ENCODE results near the gene SLC7A1.

SLC7A1 gene

DNA sequence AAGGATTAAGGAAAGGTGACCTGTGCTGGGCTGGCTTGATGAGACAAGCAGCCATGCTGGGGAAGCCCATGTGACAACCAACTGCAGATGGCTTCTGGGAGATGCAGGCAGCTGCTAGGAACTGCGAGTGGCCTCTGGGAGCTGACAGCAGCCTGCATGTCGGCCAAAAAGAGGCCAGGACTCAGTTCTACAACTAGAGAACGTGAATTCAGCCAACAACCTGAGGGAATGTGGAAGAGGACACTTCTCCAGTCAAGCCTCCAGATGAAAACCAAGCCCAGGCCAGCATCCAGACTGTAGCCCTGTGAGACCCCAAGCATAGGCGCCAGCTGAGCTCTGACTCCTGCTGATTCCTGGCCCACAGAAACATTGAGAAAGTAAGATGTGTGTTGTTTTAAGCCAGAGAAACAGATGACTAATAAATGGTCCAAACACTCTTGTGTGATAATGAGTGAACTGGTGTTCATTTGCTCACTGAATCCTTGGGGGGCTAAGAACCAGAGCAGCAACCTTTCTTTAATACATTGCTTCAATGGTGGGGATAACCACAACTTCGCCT is 45.0 kb downstream of the SLC7A1 start:
- DNase-seq = no peak

DNA sequence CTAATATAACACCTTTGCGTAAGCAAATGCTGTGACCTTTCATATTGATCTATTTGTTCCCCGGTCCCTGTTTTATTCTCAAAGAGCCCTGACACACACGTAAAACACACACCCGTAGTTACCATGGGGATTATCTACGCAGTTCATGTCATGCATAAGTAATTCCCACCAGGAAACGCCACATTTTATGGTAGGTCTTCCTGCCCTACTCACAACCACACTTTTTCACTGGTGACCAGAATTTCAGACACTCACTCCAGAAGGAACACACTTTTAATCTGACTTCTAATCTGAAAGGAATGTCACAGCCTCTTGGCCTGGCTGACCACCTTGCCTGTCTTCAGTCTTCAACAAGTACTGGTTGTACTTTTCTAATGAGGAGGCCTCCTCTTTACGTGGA is 46.8 kb downstream of the SLC7A1 start:
- DNase-seq = no peak

DNA sequence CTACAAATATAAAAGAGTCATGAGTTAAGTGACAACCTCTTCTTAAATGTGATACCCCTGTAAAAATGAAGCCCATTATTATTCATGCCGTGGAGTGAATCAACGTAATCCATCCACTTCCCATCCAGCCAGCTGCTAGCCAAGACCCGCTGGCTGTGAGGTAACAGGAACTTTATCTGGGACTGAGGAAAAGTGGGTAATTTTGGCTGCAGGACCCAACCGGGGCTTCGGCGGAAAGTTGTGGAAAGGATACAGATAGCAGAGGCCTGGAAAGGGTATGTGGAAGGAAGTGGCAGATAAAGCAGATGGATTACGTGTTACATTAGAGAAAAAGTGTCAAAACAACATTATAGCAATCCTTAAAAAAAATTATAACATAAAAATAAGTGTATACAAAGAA is 48.3 kb downstream of the SLC7A1 start:
- DNase-seq = no peak

DNA sequence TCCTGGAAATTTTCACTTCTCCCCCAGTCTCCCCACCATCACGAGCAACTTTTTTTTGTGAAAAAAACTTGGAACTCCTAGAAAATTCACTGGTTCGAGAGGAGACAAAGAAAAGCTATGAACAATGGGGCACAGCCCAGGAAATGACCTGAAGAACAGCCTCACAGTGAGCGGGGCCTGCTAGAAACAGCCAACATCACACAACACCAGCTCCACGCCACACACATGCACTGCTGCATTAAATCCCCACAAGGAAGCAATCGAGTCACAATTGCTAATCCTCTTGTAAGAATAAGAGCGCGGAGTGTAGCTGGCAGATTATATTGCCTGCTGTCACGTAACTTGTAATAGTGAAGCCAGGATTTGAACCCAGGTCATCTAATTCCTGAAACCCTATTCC is 48.8 kb downstream of the SLC7A1 start:
- DNase-seq = no peak

DNA sequence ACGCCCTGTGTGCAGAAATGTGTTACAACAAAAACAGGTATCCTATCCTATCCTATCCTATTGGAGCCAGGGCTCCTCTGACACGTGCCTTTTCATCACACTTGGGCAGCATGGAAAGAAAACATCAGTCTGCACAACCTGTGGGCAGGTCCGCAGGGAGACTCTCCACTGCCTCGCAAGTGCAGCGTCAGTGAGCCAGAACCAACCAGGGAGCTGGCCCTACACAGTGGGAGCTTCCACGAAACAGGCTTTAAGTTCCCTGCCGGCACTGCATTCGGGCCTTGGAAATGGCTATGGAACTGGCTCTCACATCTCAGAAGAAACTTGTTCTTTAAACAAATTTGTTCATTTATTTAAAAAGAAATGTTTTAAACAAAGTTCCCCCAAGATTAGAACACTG is 49.5 kb downstream of the SLC7A1 start:
- DNase-seq = no peak

DNA sequence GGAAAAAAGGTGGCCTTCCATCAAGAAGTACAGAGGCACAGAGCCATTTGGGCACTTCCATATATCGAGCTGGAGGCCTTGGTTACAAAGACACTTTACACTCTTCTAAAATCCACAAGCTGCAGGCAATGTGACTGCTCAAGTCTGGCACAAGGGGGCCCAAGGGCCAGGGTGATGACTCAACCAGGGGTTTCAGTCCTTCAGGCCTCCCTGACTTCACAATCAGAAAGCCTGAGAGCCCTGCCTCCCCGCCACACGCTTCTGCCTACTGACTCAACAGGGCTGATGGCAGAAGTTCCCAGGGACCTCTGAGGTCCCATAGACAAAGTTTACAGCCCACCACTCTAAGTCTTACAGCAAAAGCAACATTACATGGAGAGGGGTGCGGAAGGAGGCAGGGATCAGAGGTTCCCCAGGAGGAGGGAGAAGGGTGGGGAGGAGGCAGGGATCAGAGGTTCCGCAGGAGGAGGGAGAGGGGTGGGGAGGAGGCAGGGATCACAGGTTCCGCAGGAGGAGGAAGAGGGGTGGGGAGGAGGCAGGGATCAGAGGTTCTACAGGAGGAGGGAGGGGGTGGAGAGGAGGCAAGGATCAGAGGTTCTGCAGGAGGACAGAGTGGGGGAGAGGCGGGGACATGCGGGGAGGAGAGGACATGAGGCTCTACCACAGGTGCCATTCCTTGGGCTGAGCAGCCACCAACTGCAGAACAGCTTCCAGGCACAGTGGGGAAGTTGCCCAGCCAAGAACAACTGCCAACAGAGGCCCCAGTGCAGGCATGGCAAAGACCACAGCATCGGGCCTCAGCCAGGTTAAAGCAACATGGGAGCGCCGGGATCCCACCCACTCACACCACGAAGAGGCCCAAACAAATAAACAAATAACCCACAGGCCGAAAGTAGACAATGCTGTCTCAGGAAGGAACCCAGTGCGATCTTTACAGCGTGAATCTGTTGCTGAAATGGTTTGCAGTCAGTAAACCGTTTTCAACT is 52.0 kb downstream of the SLC7A1 start:
- DNase-seq = no peak

DNA sequence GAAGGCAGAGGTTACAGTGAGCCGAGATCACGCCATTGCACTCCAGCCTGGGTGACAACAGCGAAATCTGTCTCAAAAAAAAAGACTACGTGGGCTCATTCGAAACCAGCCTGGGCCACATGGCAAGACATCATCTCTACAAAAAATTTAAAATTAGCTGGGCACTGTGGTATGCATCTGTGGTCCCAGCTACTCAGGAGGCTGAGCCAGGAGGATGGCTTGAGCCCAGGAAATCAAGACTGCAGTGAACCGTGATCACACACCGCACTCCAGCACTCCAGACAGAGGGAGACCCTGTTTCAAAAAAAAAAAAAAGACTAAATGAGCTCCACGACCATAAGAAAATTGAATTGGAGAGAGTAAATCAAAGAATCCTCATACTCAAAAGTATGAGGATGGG is 53.1 kb downstream of the SLC7A1 start:
- DNase-seq = no peak

DNA sequence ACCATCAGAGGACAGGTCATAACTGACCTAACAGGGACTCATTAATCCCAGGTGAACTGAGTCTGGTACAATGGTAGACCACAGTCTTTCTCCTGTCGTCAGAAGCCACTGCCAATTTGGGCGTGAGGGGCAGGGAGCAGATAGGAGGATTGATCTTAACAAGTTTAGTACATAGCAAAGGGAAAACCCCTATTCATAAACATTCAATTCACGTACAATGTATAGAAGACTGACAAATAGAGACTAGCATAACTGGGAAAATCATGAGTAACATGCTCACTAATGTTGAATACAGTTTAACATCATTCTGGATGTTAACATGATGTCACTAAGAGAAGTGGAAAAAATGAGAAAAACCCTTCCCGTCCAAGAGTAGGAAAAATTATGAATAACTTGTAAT is 54.1 kb downstream of the SLC7A1 start:
- no peak for DNase-seq

DNA sequence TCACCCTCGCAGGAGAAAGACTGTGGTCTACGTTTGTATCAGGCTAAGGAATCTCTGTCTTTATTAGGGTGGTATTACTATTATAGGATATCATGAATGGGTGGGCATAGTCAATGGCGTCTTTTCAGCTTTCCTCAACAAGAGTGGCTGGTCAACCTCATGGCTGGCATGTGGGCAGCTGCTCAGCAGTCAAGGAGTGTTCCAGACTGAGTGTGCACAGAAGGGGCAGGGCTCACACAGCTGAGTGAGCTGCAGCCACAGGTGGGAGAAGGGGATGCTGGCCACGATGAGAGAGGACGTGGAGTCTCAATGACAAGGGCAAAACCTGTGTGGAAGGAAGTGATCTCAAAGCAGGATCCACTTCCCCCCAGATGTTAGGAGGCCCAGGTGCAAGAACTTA is 54.7 kb downstream of the SLC7A1 start:
- DNase-seq = no peak

DNA sequence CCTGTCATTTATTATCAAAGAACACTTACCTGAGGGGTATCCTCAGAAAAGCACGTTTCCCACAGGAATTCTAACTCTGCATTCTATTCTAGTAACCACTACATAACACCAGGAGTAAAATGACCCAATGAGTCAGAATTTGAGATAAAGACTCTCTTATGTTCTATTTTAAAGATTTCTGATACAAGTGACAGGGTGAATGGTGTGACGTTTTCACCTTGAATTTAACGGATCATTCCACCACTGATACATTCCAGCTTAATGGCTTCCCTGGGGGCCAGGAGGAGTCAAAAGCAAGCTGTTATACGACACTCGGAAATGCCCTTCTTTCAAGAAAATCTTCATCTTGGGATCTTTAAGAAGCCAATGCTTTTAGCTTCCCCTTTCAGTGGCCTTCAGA is 55.2 kb downstream of the SLC7A1 start:
- no peak for DNase-seq

DNA sequence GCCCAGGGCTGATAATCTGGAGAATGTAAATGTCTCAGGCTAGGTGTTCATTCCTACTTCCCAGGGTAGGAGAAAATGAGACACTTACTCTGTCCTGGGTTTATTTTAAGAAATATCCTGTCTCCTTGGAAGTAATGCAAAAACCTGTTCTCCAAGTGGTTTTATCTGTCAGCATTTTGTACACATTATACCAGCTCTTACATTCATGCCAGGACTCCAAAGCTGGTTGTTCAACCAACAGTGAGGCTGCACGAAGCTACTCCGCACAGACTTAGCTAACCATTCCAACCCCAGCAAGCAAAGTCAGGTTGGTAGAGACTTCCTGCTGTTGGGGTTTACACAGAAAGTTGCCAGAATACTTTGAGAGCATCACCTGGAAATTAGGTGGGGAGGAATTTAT is 55.6 kb downstream of the SLC7A1 start:
- no peak for DNase-seq

DNA sequence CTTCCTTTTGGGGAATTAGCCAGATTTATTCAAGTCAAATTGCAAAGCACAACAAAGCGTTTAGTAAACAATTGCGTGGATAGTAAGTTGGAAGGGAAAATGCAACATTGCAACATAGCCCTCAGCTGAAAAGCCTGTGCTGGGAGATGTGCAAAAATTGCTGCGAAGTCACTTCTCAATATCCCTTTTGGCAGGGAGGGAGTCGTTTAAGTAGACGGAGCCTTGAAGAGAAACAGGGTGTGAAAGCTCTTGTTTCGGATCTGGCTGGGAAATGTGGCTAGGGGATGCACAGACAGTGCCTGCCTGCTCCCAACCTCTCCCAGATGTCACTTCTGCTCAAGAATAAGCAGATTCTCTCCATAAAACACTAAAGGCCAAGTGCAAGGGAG is 56.8 kb downstream of the SLC7A1 start:
- DNase-seq = no peak

DNA sequence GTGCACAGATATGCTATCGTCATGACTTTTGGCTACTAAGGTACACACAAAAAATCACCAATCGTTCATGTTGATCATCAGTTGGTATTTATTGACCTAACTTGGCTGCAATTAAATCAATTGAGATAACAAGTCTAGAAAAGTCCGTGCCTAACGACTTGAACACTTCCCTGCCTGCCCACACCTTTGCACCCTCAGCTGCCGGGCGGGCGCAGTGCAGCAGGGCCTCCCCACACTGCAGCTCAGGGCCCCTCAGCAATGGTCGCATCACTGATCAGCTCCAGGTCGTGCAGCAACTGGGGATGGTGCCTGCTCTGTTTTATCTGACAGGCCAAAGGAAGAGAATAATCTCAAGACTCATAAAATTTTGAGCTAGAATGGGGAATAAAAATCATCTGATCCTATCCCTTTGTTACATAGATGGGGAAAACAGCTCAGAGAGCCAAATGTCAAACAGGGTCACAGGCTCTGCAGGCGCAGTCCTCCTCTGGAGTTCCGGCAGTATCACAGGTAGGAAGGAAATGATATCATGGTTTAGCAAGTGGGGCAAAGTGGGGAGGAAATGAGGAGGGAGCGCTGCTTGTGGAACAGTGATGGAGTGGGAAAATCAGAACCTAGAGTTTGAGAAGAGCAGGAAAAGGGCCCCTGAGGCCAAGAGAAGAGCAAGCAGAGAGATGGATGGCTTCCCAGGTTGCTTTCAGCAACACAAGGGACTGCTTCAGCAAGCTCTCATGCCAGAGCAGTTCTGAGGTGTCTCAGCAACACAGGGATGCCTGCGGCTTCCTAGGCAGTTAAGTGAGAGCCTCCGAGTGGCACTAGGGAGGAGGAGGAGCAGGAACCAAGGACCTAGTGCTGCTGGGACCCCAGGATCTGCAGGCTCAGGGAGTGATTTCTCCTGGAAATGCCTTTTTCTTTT is 57.5 kb downstream of the SLC7A1 start:
- no peak for DNase-seq

DNA sequence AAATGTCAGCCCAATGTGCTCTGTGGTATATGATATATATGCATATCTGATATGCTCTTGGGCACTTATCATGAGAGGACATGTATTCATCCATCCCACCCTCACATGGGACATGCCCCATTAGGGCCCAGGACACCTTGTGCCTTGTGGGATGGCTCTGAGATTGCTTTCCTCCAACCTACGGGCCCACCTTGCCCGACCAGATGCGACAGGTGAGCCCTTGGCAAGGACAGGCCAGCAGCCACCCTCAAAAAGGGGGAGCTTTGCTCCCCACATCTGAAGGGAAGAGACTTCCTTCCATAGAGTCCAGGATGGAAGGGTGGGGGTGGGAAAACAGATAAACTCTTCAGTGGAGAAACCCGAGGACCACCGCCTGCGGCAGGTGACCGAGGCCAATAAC is 58.6 kb downstream of the SLC7A1 start:
- DNase-seq = no peak

DNA sequence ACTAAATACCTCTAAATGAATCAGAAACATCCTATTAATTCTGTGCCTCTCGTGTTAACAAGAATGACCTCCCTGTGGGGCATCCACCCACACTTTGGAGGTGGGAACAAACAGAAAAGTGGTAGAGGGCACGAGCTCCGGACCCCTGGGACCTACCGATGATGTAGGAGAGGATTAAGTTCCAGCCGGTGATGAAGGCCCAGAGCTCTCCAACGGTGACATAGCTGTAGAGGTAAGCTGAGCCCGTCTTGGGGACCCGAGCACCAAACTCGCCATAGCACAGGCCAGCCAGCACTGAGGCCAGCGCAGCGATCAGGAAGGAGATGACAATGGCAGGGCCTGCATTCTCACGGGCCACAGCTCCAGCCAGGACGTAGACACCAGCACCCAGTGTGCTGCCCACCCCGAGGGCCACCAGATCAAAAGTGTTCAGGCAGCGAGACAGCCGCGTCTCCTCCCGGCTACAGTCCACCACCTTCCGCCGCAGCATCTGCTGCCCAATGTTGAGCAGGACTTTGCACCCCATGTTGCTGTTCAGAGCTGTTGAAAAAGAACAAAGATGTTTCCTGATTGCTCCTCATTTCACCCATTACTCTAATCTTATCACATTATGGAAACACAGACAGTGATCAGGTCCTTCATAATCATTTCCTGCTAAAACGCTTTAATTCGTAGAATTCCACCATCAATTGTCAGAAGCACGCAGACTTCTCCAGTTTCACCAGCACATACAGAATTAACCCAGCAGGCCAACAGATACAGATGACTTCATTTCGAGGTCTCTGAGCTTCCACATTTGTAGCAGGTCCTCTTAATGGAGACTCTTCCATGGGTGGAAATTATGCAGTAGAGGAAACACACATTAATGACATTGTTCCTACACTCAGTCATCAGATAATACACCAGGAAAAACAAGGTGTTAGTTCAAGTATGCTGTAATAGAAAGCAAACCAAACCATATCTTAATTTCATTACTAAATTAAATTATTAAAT is 59.5 kb downstream of the SLC7A1 start:
- DNase-seq = no peak

DNA sequence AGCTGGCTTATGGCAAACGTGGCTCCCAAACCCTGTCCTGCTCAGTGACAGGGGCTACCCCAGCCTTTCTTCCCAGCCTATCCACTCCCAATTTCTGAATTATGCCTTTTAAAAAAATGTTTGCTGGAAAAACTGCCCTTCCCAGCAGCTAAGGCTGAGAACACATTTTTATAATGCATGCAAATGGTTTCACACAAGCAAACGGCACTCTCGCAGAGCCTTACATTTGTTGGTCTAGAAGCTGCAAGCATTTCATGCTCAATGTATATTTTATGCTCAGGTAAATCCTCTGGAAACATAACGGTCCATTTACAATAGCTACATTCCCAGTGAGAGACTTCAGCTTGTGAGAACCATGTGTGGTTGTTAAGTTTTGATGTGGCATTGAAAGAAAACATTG is 61.4 kb downstream of the SLC7A1 start:
- no peak for DNase-seq

DNA sequence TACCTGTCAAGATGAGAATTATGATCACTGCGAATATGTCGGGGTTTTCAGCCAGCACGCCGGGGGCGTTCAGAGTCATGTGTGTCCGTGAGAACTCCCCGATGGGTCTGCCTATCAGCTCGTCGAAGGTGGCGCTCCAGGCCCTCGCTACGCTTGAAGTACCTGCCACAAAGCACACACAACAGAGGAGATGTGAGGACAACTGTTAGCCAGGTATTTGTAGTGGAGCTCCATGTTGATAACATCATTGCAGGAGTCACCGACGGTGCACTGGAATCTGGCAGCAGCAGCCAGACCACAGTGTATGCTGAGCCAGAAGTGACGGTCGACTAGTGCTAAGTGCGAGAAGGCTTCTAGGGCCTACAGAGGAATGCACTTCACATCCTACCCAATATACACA is 62.7 kb downstream of the SLC7A1 start:
- DNase-seq = no peak

DNA sequence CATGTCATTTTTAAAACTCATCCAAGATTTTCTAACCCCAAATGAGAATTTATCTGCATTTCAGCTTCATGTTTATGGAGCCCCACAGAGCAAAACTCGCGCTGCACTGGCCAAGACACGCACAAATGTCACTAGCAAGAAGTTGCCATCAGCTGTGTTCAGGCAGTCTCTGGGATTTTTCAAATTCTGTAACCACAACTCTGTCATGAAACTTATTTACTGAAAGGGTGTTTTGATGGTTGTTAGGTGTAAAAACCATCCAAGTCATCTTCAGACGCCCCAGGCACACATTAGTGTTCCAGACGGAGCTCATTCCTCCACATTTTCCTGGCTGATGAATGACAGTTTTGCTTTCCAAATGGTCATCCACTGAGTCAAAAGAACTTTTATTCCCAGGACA is 63.4 kb downstream of the SLC7A1 start:
- no peak for DNase-seq

DNA sequence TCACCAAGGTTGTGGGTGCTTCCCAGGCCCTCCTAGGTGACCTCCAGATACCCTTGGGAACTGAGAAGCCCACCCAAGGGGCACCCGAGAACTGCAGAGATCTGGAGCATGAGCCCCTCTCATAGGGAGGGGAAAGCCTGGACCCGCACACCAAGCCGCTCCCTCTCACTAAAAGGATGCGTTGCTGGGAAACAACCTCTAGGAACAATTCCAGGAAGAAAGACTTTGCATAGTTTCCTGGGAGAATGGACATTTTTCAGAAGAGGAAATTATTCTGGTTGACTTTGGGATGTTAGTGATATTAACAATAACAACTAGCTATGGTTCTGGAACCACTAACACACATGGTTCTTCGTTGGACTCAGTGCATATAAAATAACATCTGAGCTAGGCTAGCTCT is 64.6 kb downstream of the SLC7A1 start:
- DNase-seq = no peak

DNA sequence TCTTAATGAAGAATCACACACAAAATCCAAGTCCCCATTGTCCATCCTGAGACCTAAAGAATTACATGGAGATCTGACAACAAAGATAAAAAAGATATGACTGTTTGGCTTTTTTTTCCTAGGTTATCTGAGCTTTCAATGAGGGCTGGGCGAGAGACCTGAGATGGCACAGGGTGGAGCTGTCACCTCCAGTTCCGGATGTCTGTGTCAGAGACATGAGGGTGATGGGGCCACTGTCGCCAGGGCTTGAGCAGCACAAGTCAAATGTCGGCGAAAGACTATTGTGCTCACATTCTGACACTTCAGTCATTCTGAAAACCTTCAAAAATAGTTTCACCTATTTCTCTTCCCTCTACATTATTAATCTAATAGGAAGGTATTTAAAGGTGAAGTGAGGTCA is 65.7 kb downstream of the SLC7A1 start:
- DNase-seq = no peak

DNA sequence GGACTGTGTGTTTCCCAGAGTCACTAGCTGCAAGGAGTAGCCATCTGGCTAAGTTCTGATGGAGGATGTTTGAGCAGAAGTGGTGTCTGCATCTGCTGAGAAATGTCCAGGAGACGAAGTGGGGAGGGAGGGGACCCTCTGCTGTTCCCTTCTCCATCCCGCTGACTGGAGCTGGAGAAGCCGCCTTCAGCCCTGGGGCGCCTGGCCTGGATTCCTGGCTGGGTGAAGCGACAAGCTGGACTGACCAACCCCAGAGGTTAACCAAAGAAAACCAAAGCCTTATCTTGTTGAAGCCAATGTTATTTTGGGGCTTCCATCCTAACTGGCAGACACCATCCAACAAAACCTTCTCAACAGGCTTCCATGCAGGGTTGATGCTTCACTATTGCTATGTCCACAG is 67.6 kb downstream of the SLC7A1 start:
- DNase-seq = no peak

DNA sequence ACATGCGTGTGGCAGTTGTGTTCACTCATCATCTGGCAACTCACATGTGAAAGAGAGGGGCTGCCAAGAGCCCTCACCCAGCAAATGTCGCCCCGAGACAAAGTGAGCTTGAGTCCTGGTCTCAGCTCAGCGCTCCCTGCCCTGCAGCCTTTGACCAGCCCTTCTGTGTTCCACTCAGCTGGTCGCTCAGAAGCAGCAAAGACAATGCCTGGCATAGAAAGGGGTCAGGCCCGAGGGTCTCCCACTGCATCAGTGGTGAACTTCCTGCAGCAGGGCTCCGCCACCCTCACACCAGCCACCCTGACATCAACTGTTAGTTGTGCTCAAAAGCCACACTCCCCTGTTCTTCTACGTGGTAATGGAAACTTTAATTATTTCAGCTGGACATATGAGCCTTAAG is 68.0 kb downstream of the SLC7A1 start:
- DNase-seq = no peak

Measured in NCI-H1105 (cell line).